HEK293 (cell line): Measurements from ENCODE around the gene ARID3A.

Experiments used
- EGR2 ChIP-seq: fragments of 450-650 bp; formaldehyde crosslinking; IDR thresholded peaks from 2 replicates; pipeline ENCODE4 v1.5.1; 2016; ENCODE audit warnings: low read depth, missing biosample characterization, missing genetic modification characterization
- OVOL3 ChIP-seq: fragments of 450-650 bp; formaldehyde crosslinking; IDR thresholded peaks from 2 replicates; pipeline ENCODE4 v1.5.1; 2016; ENCODE audit warnings: missing biosample characterization, missing genetic modification characterization
- SP2 ChIP-seq: fragments of 450-650 bp; formaldehyde crosslinking; IDR thresholded peaks from 2 replicates; pipeline ENCODE4 v1.5.1; 2016; ENCODE audit warnings: missing biosample characterization, missing genetic modification characterization
- ZBTB7A ChIP-seq: fragments of 450-650 bp; formaldehyde crosslinking; IDR thresholded peaks from 2 replicates; pipeline ENCODE4 v1.5.1; 2016; ENCODE audit warnings: low read depth, missing biosample characterization, missing genetic modification characterization
- ZNF114 ChIP-seq: fragments of 450-650 bp; formaldehyde crosslinking; IDR thresholded peaks from 2 replicates; pipeline ENCODE4 v1.5.0; 2017; ENCODE audit warnings: missing biosample characterization, missing genetic modification characterization
- ZNF121 ChIP-seq: fragments of 450-650 bp; formaldehyde crosslinking; IDR thresholded peaks from 2 replicates; pipeline ENCODE4 v1.5.1; 2016; ENCODE audit warnings: missing biosample characterization, missing genetic modification characterization
- ZNF133 ChIP-seq: fragments of 450-650 bp; formaldehyde crosslinking; IDR thresholded peaks from 2 replicates; pipeline ENCODE4 v1.5.1; 2016; ENCODE audit warnings: missing biosample characterization, missing genetic modification characterization
- ZNF146 ChIP-seq: fragments of 450-650 bp; formaldehyde crosslinking; IDR thresholded peaks from 2 replicates; pipeline ENCODE4 v1.5.1; 2016; ENCODE audit warnings: missing biosample characterization, missing genetic modification characterization
- ZNF175 ChIP-seq: fragments of 450-650 bp; formaldehyde crosslinking; IDR thresholded peaks from 2 replicates; pipeline ENCODE4 v1.5.1; 2016; ENCODE audit warnings: missing biosample characterization, missing genetic modification characterization
- ZNF211 ChIP-seq: fragments of 450-650 bp; formaldehyde crosslinking; IDR thresholded peaks from 2 replicates; pipeline ENCODE4 v1.5.1; 2016; ENCODE audit warnings: low read depth, missing biosample characterization, missing genetic modification characterization
- ZNF266 ChIP-seq: fragments of 450-650 bp; formaldehyde crosslinking; IDR thresholded peaks from 2 replicates; pipeline ENCODE4 v1.5.1; 2016; ENCODE audit warnings: missing biosample characterization, missing genetic modification characterization, low read depth
- ZNF350 ChIP-seq: fragments of 450-650 bp; formaldehyde crosslinking; IDR thresholded peaks from 2 replicates; pipeline ENCODE4 v1.5.0; 2017; ENCODE audit warnings: missing biosample characterization, mild to moderate bottlenecking, missing genetic modification characterization
- ZNF423 ChIP-seq: fragments of 450-650 bp; formaldehyde crosslinking; IDR thresholded peaks from 2 replicates; pipeline ENCODE4 v1.5.1; 2016; ENCODE audit warnings: missing biosample characterization, missing genetic modification characterization
- ZNF48 ChIP-seq: fragments of 450-650 bp; formaldehyde crosslinking; IDR thresholded peaks from 2 replicates; pipeline ENCODE4 v1.5.1; 2016; ENCODE audit warnings: missing biosample characterization, missing genetic modification characterization
- ZNF626 ChIP-seq: fragments of 450-650 bp; sonication (Bioruptor Pico); formaldehyde crosslinking; IDR thresholded peaks from 2 replicates; pipeline ENCODE4 v1.5.1; 2018; ENCODE audit warnings: missing biosample characterization, missing genetic modification characterization, inconsistent platforms
- ZNF677 ChIP-seq: fragments of 450-650 bp; IDR thresholded peaks from 2 replicates; pipeline ENCODE4 v1.5.0; 2018; ENCODE audit warnings: missing biosample characterization, mild to moderate bottlenecking, missing genetic modification characterization, moderate library complexity
- ZNF777 ChIP-seq: fragments of 450-650 bp; formaldehyde crosslinking; IDR thresholded peaks from 2 replicates; pipeline ENCODE4 v1.5.1; 2017; ENCODE audit warnings: missing biosample characterization, missing genetic modification characterization, borderline replicate concordance
- ZNF785 ChIP-seq: fragments of 450-650 bp; formaldehyde crosslinking; IDR thresholded peaks from 2 replicates; pipeline ENCODE4 v1.5.1; 2016; ENCODE audit warnings: missing biosample characterization, missing genetic modification characterization
- ZSCAN23 ChIP-seq: fragments of 450-650 bp; formaldehyde crosslinking; IDR thresholded peaks from 2 replicates; pipeline ENCODE4 v1.5.1; 2016; ENCODE audit warnings: missing biosample characterization, missing genetic modification characterization
- TF ChIP-seq, protein P1 (sequence below): fragments of 450-650 bp; formaldehyde crosslinking; IDR thresholded peaks from 2 replicates; pipeline ENCODE4 v1.5.1; 2016; ENCODE audit warnings: missing biosample characterization, missing genetic modification characterization, low read depth
- TF ChIP-seq, protein P2 (sequence below): fragments of 450-650 bp; formaldehyde crosslinking; IDR thresholded peaks from 2 replicates; pipeline ENCODE4 v1.5.1; 2017; ENCODE audit warnings: missing biosample characterization, missing genetic modification characterization
- TF ChIP-seq, protein P3 (sequence below): fragments of 450-650 bp; formaldehyde crosslinking; IDR thresholded peaks from 2 replicates; pipeline ENCODE4 v1.5.1; 2016; ENCODE audit warnings: missing biosample characterization, missing genetic modification characterization, low read depth
- TF ChIP-seq, protein P4 (sequence below): fragments of 450-650 bp; formaldehyde crosslinking; IDR thresholded peaks from 2 replicates; pipeline ENCODE4 v1.5.1; 2016; ENCODE audit warnings: missing biosample characterization, missing genetic modification characterization
- TF ChIP-seq, protein P5 (sequence below): fragments of 450-650 bp; formaldehyde crosslinking; IDR thresholded peaks from 2 replicates; pipeline ENCODE4 v1.5.1; 2016; ENCODE audit warnings: missing biosample characterization, missing genetic modification characterization
- TF ChIP-seq, protein P6 (sequence below): fragments of 450-650 bp; formaldehyde crosslinking; IDR thresholded peaks from 2 replicates; pipeline ENCODE4 v1.5.1; 2016; ENCODE audit warnings: missing biosample characterization, missing genetic modification characterization

Gene ARID3A

DNA sequence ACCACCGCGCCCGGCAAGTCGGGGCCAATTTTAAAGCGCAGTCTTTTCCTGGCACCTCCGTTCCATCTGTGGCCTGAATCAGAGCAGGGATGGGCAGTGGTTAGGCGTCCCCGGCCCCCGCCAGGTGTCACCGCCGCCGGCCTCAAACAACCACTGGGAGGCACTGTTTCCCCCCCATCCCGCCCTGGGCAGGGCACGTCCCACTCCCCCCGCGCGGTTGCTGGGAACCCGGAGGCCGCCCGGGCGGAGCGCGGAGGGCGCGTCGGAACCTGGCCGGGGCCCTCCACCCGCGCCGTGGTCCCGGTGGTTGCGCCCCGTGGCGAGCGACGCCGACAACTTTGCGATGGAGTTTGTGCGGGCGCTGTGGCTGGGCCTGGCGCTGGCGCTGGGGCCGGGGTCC lies 74.3 kb downstream of the ARID3A start, which contains the start of gene GRIN3B (continued):
- TF ChIP-seq, protein P1, sequence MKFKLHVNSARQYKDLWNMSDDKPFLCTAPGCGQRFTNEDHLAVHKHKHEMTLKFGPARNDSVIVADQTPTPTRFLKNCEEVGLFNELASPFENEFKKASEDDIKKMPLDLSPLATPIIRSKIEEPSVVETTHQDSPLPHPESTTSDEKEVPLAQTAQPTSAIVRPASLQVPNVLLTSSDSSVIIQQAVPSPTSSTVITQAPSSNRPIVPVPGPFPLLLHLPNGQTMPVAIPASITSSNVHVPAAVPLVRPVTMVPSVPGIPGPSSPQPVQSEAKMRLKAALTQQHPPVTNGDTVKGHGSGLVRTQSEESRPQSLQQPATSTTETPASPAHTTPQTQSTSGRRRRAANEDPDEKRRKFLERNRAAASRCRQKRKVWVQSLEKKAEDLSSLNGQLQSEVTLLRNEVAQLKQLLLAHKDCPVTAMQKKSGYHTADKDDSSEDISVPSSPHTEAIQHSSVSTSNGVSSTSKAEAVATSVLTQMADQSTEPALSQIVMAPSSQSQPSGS (tag by site-specific recombination): no peak
- TF ChIP-seq ZNF146 (tag by site-specific recombination): no peak
- no peak for TF ChIP-seq OVOL3 (tag by site-specific recombination)
- no peak for TF ChIP-seq ZNF777
- peak; percentile 30 for TF ChIP-seq SP2 (tag by site-specific recombination)
- TF ChIP-seq, protein P2, sequence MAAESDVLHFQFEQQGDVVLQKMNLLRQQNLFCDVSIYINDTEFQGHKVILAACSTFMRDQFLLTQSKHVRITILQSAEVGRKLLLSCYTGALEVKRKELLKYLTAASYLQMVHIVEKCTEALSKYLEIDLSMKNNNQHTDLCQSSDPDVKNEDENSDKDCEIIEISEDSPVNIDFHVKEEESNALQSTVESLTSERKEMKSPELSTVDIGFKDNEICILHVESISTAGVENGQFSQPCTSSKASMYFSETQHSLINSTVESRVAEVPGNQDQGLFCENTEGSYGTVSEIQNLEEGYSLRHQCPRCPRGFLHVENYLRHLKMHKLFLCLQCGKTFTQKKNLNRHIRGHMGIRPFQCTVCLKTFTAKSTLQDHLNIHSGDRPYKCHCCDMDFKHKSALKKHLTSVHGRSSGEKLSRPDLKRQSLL (tag by site-specific recombination): 0 out of 2 replicates have a peak, but pooled peaks have one; percentile 15
- TF ChIP-seq ZNF423 (tag by site-specific recombination): 0 out of 2 replicates have a peak, but pooled peaks have one; percentile 20
- TF ChIP-seq, protein P3, sequence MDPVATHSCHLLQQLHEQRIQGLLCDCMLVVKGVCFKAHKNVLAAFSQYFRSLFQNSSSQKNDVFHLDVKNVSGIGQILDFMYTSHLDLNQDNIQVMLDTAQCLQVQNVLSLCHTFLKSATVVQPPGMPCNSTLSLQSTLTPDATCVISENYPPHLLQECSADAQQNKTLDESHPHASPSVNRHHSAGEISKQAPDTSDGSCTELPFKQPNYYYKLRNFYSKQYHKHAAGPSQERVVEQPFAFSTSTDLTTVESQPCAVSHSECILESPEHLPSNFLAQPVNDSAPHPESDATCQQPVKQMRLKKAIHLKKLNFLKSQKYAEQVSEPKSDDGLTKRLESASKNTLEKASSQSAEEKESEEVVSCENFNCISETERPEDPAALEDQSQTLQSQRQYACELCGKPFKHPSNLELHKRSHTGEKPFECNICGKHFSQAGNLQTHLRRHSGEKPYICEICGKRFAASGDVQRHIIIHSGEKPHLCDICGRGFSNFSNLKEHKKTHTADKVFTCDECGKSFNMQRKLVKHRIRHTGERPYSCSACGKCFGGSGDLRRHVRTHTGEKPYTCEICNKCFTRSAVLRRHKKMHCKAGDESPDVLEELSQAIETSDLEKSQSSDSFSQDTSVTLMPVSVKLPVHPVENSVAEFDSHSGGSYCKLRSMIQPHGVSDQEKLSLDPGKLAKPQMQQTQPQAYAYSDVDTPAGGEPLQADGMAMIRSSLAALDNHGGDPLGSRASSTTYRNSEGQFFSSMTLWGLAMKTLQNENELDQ: no peak
- no peak for TF ChIP-seq ZNF677 (tag by site-specific recombination)
- TF ChIP-seq ZNF350 (tag by site-specific recombination): no peak
- TF ChIP-seq ZSCAN23 (tag by site-specific recombination): no peak
- peak; percentile 93; the same call in 1 of the 2 replicates for TF ChIP-seq ZBTB7A (tag by site-specific recombination)
- TF ChIP-seq ZNF175 (tag by site-specific recombination): no peak
- TF ChIP-seq ZNF121 (tag by site-specific recombination): no peak
- TF ChIP-seq ZNF211 (tag by site-specific recombination): no peak
- no peak for TF ChIP-seq ZNF266 (tag by site-specific recombination)
- no peak for TF ChIP-seq ZNF114 (tag by site-specific recombination)
- no peak for TF ChIP-seq ZNF133 (tag by site-specific recombination)
- TF ChIP-seq, protein P4, sequence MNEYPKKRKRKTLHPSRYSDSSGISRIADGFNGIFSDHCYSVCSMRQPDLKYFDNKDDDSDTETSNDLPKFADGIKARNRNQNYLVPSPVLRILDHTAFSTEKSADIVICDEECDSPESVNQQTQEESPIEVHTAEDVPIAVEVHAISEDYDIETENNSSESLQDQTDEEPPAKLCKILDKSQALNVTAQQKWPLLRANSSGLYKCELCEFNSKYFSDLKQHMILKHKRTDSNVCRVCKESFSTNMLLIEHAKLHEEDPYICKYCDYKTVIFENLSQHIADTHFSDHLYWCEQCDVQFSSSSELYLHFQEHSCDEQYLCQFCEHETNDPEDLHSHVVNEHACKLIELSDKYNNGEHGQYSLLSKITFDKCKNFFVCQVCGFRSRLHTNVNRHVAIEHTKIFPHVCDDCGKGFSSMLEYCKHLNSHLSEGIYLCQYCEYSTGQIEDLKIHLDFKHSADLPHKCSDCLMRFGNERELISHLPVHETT (tag by site-specific recombination): peak; percentile 82
- TF ChIP-seq, protein P5, sequence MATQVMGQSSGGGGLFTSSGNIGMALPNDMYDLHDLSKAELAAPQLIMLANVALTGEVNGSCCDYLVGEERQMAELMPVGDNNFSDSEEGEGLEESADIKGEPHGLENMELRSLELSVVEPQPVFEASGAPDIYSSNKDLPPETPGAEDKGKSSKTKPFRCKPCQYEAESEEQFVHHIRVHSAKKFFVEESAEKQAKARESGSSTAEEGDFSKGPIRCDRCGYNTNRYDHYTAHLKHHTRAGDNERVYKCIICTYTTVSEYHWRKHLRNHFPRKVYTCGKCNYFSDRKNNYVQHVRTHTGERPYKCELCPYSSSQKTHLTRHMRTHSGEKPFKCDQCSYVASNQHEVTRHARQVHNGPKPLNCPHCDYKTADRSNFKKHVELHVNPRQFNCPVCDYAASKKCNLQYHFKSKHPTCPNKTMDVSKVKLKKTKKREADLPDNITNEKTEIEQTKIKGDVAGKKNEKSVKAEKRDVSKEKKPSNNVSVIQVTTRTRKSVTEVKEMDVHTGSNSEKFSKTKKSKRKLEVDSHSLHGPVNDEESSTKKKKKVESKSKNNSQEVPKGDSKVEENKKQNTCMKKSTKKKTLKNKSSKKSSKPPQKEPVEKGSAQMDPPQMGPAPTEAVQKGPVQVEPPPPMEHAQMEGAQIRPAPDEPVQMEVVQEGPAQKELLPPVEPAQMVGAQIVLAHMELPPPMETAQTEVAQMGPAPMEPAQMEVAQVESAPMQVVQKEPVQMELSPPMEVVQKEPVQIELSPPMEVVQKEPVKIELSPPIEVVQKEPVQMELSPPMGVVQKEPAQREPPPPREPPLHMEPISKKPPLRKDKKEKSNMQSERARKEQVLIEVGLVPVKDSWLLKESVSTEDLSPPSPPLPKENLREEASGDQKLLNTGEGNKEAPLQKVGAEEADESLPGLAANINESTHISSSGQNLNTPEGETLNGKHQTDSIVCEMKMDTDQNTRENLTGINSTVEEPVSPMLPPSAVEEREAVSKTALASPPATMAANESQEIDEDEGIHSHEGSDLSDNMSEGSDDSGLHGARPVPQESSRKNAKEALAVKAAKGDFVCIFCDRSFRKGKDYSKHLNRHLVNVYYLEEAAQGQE (tag by site-specific recombination): no peak
- 0 out of 2 replicates have a peak, but pooled peaks have one; percentile 92 for TF ChIP-seq ZNF785
- TF ChIP-seq, protein P6, sequence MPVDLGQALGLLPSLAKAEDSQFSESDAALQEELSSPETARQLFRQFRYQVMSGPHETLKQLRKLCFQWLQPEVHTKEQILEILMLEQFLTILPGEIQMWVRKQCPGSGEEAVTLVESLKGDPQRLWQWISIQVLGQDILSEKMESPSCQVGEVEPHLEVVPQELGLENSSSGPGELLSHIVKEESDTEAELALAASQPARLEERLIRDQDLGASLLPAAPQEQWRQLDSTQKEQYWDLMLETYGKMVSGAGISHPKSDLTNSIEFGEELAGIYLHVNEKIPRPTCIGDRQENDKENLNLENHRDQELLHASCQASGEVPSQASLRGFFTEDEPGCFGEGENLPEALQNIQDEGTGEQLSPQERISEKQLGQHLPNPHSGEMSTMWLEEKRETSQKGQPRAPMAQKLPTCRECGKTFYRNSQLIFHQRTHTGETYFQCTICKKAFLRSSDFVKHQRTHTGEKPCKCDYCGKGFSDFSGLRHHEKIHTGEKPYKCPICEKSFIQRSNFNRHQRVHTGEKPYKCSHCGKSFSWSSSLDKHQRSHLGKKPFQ: no peak
- peak; percentile 59 for TF ChIP-seq EGR2 (tag by site-specific recombination)
- no peak for TF ChIP-seq ZNF626 (tag by site-specific recombination)
- no peak for TF ChIP-seq ZNF48 (tag by site-specific recombination)
